ENCODE data around the gene ITM2C.

ITM2C gene

GRCh38 chr2:230886206-230886605 is 21.5 kb downstream of the ITM2C start:
- no peak for TF ChIP-seq ZNF274 (IDR thresholded peaks at IDR 0.05; ENCODE audit: low read depth, low read length)
- H3K4me3 ChIP-seq (ENCODE audit: low read length), result no peak overlapping the region

DNA sequence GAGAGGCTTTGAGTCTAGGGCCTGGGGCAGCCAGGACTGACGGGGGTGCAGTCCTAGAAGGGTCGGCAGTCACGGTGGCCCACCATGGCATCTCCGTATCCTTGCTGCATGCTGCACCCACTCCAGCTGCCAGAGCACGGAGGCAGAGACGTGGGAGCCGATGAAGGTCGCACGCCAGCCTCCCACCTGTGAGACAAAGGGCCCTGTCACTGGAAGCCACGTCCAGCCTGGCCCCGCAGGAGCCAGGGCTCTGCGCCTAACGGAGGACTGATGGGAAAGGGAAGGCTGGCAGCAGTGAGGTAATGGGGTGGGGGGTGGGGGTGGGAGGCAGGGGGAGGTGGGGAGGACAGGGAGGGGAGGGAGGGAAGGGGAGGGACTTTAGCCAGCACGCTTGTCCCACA is 21.9 kb downstream of the ITM2C start:
- TF ChIP-seq ZNF274 (IDR thresholded peaks at IDR 0.05; ENCODE audit: low read depth, low read length), result no peak
- no peak overlapping the region for H3K4me3 ChIP-seq (ENCODE audit: low read length)

DNA sequence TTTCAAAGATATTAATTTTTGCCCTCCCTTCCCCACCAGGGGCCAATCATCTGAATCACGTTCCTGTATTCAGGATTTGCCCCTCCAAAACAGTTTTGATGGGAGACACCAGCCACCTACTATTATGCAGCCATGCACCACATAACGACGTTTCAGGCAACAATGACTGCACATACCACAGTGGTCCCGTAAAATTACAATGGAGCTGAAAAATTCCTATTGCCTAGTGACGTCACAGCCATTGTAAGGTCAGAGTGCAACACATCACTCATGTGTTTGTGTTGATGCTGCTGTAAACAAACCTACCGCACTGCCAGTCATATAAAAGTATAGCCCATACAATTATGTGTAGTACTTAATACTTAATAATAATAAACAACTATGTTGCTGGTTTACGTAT is 22.6 kb downstream of the ITM2C start:
- no peak overlapping the region for H3K4me3 ChIP-seq (ENCODE audit: low read length)
- no peak for TF ChIP-seq ZNF274 (IDR thresholded peaks at IDR 0.05; ENCODE audit: low read depth, low read length)

GRCh38 chr2:230888824-230889400 is 24.2 kb downstream of the ITM2C start:
- H3K4me3 ChIP-seq (ENCODE audit: low read length), result no peak overlapping the region
- TF ChIP-seq ZNF274 (IDR thresholded peaks at IDR 0.05; ENCODE audit: low read depth, low read length), result no peak

DNA sequence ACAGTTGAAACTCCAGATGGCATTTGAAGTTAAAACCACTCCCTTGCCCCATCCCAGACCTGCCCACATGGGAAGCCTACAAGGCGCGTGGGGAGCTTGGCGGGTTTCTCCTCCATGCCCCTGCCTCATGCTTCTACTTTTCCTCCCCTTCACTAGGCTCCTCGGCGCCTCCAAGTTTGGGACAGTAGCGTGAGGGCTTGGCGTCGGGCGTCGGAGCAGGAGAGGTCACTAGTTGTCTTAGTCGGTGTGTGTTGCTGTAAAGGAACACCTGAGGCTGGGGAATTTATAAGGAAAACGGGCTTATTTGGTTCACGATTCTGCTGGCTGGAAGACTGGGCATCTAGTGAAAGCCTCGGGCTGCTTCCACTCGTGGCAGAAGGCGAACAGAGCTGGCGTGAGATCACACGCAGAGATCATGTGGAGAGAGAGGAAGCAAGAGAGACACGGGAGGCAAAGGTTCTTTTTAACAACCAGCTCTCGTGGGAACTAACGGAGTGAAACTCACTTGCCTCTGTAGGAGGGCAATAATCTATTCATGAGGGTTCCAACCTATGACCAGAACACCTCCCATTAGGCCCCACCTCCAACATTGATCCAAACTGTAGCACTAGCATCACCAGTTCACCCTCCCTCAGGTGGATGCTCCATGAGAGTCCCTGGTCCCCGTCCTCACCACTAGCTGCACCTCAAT is 25.3 kb downstream of the ITM2C start:
- no peak overlapping the region for H3K4me3 ChIP-seq (ENCODE audit: low read length)
- TF ChIP-seq ZNF274 (IDR thresholded peaks at IDR 0.05; ENCODE audit: low read depth, low read length), result no peak

DNA sequence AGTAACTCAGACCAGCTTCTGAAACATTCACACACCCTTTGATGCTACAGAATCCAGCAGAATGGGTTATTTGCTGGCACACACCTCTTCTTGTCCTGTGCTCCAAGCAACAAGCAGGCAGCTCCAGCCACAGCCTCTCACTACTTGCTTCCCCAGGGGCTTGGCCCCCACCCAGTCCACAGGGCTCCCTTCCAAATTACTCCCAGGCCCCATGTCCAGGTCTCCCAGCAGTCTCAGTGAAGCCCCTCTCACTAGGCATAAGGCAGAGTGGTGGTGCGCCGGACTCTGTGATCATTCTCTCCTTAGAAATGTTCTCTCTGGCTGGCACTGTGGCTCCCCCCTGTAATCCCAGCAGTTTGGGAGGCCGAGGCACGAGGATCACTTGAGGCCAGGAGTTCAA is 25.9 kb downstream of the ITM2C start:
- TF ChIP-seq ZNF274 (IDR thresholded peaks at IDR 0.05; ENCODE audit: low read depth, low read length), result no peak
- no peak overlapping the region for H3K4me3 ChIP-seq (ENCODE audit: low read length)

GRCh38 chr2:230891064-230891463 is 26.3 kb downstream of the ITM2C start:
- TF ChIP-seq ZNF274 (IDR thresholded peaks at IDR 0.05; ENCODE audit: low read depth, low read length), result no peak
- no peak overlapping the region for H3K4me3 ChIP-seq (ENCODE audit: low read length)

DNA sequence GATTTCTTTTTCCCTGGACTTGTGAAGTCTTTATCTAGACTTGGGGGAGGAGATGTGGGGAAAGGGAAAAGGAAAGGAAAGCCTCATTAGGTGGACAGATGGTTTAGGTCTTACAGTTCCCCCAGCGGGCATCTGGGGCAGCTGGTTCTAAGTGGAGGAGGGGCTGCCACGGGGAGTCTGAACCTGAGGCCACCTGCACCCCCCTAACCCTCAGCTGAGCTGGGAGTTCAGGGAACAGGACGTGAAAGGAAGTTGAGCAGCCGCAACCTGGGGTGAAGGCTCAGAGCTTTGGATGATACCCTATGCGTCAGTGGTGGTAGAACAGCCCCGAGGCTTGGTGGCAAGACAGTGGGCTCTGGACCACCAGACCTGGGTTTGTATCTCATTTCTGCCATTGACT is 26.8 kb downstream of the ITM2C start:
- no peak for TF ChIP-seq ZNF274 (IDR thresholded peaks at IDR 0.05; ENCODE audit: low read depth, low read length)
- no peak overlapping the region for H3K4me3 ChIP-seq (ENCODE audit: low read length)

DNA sequence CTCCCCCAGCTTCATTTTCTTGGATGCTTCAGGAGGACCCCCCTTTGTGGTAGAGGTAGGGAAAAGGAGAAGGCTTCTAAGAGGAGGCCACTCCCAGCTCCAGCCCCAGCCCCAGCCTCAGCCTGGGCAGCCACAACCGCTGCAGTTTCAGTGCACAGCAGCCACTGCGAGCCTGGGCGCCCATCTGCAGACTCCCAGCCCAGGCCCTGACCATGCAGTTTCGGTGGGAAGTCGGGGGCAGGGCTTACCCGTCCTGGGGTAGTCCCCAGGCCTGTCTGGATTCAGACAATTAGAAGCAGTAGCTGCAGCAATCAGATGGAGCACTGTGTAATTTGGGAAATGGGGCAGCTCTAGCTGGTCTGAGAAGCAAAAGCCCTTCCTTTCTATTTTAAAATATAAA is 28.6 kb downstream of the ITM2C start:
- TF ChIP-seq ZNF274 (IDR thresholded peaks at IDR 0.05; ENCODE audit: low read depth, low read length), result no peak
- H3K4me3 ChIP-seq (ENCODE audit: low read length), result no peak overlapping the region

DNA sequence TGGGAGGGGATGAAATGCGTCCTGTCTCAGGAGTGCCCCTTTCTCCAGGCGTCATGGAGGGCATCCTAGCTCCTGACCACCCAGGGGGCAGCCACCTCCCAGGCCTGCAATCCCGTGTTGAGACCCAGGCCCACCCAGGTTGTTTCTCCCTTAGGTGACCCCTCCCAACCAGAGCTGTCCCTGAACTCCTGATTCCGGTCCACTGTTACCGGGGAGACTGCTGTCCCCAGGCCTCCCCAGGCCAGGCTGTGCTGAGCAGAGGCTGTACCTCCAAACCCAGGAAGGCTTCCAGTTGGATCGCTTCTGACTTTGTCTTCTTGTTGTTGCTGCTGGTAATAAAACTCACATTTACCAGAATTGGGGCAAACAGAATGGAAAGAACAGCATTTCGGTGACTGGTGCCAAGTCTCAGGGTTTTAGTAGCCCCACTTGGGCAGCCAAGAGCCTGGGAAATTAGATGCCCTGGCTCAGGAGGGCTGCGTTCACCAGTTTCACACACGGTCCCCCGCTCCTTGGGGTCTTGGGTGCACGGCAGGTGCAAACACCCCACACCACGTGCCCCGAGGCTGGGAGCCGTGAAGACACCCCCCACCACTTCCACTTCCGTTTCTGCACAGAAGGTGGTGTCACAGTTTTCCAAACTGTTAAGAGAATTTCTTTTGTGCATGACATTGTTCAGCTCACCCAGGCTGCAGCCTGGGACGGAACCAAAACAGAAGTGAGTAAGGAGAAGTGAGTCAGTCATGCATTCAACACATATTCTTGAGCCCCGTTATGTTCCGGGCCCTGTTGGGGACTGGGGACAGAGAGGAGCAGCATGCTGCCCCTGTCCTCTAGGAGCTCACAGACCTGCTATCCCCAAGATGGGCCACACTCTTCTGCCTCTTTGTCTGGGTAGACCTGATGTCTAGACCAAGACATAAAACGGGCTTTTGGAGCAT is 29.4 kb downstream of the ITM2C start:
- no peak for TF ChIP-seq ZNF274 (IDR thresholded peaks at IDR 0.05; ENCODE audit: low read depth, low read length)
- no peak overlapping the region for H3K4me3 ChIP-seq (ENCODE audit: low read length)

- no peak overlapping the region for H3K4me3 ChIP-seq (ENCODE audit: low read length)
- no peak for TF ChIP-seq ZNF274 (IDR thresholded peaks at IDR 0.05; ENCODE audit: low read depth, low read length)
Observed at GRCh38 chr2:230895536-230896345, 31.0 kb downstream of the ITM2C start.

- no peak overlapping the region for H3K4me3 ChIP-seq (ENCODE audit: low read length)
- no peak for TF ChIP-seq ZNF274 (IDR thresholded peaks at IDR 0.05; ENCODE audit: low read depth, low read length)
Observed at GRCh38 chr2:230896346-230897115, 31.8 kb downstream of the ITM2C start.

DNA sequence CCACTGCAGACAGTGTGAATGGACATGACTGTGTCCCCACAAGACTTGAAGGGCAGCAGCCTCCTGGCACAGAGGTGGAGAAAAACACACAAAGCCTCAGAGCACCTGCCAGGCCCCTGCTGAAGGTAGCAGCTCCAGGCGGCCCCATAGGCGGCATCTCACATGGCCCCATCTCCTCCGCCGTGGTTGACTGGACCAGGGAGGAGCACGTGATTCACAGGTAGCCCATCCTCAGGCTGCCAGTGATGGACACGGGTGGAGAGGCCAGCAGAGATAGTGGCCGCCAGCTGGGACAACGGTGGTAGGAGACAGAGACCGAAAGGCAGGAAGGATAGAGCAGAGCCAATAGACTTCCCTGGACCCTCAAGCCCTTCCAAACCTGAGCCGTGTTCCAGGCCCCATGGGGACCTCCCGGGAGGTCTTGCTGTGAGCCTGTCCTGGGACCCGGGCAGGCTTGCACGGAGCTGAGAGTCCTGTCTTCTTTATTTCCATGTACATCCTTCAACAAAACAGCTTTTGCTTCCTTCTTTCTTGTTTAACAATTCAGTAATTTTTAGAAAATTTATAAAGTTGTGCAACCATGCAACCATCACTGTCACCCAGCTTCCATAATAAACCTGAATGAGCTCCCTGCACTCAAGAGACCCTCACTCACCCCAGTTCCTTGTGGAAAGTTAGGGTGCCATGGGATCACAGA is 33.4 kb downstream of the ITM2C start:
- TF ChIP-seq ZNF274 (IDR thresholded peaks at IDR 0.05; ENCODE audit: low read depth, low read length), result no peak
- H3K4me3 ChIP-seq (ENCODE audit: low read length), result no peak overlapping the region

All from GM08714 (cell line).